Bronchial epithelial cell (primary cell): Measurements from ENCODE around the gene ASB13. TPM values are rescaled to one million over a fixed set of nuclear protein-coding genes. Genes with fewer than 3 reads are reported as not detected.
A peak's percentile ranks its signal among the peaks of the same experiment; 100 is the strongest.

Experiments used
- DNase-seq: peaks from one replicate; pipeline ENCODE4 v3.0.0-alpha.2; 2010; ENCODE audit warnings: low read depth
- FAIRE-seq: peaks from 2 replicates; lab custom pipeline; 2011; peaks lifted over from hg19 to GRCh38; lab: Jason Lieb, UNC
- H3K27me3 ChIP-seq: 2 replicates; pipeline ENCODE4 v1.5.1; 2011; ENCODE audit warnings: low read length; ENCODE audit not compliant: control insufficient read depth, insufficient read depth
- H3K36me3 ChIP-seq: 2 replicates; pipeline ENCODE4 v1.5.1; 2011; ENCODE audit warnings: low read length; ENCODE audit not compliant: control insufficient read depth, insufficient read depth
- H3K4me3 ChIP-seq: 2 replicates; pipeline ENCODE4 v1.5.1; 2011; ENCODE audit warnings: mild to moderate bottlenecking, low read depth, low read length, control low read depth
- CTCF ChIP-seq: IDR thresholded peaks from 2 replicates; pipeline ENCODE4 v1.5.1; 2011; ENCODE audit warnings: mild to moderate bottlenecking, moderate library complexity, low read length, control low read depth, inconsistent platforms; ENCODE audit not compliant: insufficient read depth, severe bottlenecking
- total RNA-seq: library from RNA; depleted of rRNA; stranded (reverse); fragments of >200 nt; gene quantifications from 2 replicates; pipeline ENCODE4 v1.2.1, GENCODE V29; 2014

ASB13 gene
- total RNA-seq, 1 donor from 2014 or later = 14.5 TPM

- peak; percentile 95 for FAIRE-seq
- no peak for TF ChIP-seq CTCF
- Histone ChIP-seq H3K36me3 (no peaks in the 10 kb centered on the region), H3K4me3 (no peak overlapping the region), H3K27me3 (no peaks in the 10 kb centered on the region)
- peak; percentile 94 for DNase-seq
Observed at GRCh38 chr10:5609952-5610616, 56.3 kb downstream of the ASB13 start.

- no peaks in the 10 kb centered on the region for H3K36me3 ChIP-seq
- FAIRE-seq (no peak), DNase-seq (no peak)
- TF ChIP-seq CTCF = no peak
- no peaks in the 10 kb centered on the region for H3K27me3 ChIP-seq
- H3K4me3 ChIP-seq = no peak overlapping the region
Observed at GRCh38 chr10:5608608-5609220, 57.7 kb downstream of the ASB13 start.

GRCh38 chr10:5607594-5607993 is 58.8 kb downstream of the ASB13 start:
- DNase-seq = no peak
- no peaks in the 10 kb centered on the region for H3K27me3 ChIP-seq
- TF ChIP-seq CTCF = no peak
- no peaks in the 10 kb centered on the region for H3K36me3 ChIP-seq
- H3K4me3 ChIP-seq = no peak overlapping the region
- no peak for FAIRE-seq

- TF ChIP-seq CTCF = no peak
- no peak for FAIRE-seq
- no peaks in the 10 kb centered on the region for H3K27me3 ChIP-seq
- DNase-seq = no peak
- H3K36me3 ChIP-seq = no peaks in the 10 kb centered on the region
- no peak overlapping the region for H3K4me3 ChIP-seq
Observed at GRCh38 chr10:5606864-5607263, 59.5 kb downstream of the ASB13 start.

DNA sequence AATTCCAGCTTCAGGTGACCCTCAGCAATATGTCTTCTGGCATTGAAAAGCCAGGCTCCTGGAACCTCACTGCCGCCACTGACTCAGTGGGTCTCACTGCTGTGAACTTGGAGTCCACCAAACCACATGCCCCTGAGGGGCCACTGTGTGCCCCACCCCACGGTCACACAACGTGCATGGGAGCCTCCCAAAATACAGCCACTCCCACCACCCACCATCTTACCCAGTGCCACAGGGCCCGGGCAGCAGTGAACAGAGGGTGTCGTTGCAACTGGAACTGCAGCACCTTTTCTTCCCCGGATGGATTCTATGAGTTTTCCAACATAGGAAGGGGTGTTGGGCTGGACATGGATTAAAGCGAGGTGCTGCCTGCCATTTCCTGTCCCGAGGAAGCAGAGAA is 60.1 kb downstream of the ASB13 start:
- Histone ChIP-seq H3K36me3 (no peaks in the 10 kb centered on the region), H3K4me3 (no peak overlapping the region), H3K27me3 (no peaks in the 10 kb centered on the region)
- FAIRE-seq (no peak), DNase-seq (no peak)
- no peak for TF ChIP-seq CTCF
